Heart left ventricle (tissue), 13 donors: ENCODE data around the gene PYCARD.

Experiments used
- POLR2A ChIP-seq, 2 donors: fragments of 450-650 bp; IDR thresholded peaks; one replicate each; pipeline ENCODE4 v1.6.1; 2017; ENCODE audit warnings: antibody characterized with exemption in 2 of 2, mild to moderate bottlenecking in 2 of 2, moderate library complexity in 2 of 2
- TF ChIP-seq, protein P1 (sequence below), 12 donors: fragments of 200-600 bp; sonication (generic) in 4 of 12; IDR thresholded peaks; one replicate each; pipeline versions ENCODE4 v1.5.0 to v1.8.0; 2018 to 2022; ENCODE audit warnings: antibody characterized with exemption in 12 of 12, mild to moderate bottlenecking in 5 of 12
- donor health status: ischemic (EF 13 %, LVEDD 7.1; RV severe dilation, severe dysfunction).
- donor health status: DM: no; HTN: yes; CAD: no.
- donor health status: DM: no; HTN: no; CAD: no.
- donor health status: ischemic (EF 25% LVEDD 6.9; RV normal size, moderate dysfunction).
- donor health status: ischemic (EF 25% LVEDD 5.7; RV mildly dilated, moderate dysfunction).
- donor health status: ischemic (EF 35%, LVEDD 5.7; RV mildly dilated, moderate dysfunction).
- donor health status: nonischemic (EF 11% LVEDD 7.7; RV severe dilation, severe dysfunction).
- donor health status: DM: yes; HTN: yes; CAD: no.
- donor health status: PGD.
- donor health status: ischemic (EF 29% LVEDD 5.4; RV normal size, mild dysfunction).
- donor health status: nonischemic (EF 23%, LVEDD 6.1; RV moderate dilation, normal function).

DNA sequence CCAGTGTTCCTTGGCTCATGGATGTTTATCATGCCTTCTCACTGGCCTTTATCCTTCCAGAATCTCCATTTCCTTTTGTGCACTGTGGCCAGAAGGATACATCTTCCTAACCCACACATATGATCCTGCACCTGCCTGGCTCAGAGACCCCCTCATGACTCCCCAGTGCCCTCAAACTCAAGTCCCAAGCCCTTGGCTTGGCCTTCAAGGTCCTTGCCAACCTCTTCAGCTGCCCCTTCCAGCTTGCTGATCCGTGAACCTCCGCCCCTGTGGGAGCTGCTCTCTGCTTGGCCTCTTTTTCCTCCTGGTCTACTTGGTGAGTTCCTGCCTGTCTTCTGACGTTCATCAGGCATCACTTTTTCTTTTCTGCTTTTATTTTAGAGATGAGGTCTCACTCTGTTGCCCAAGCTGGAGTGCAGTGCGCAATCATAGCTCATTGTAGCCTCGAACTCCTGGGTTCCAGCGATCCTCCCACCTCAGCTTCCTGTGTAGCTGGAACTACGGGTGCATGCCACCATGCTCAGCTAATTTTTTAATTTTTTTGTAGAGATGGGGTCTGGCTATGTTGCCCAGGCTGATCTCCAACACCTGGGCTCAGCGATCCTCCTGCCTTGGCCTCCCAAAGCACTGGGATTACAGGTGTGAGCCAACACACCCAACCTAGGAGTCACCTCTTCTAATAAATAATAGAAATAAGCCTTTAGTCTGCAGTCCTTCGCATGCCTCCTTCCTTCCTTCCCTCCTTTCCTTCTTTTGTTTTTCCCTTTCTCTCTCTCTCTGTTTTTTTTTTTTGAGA is 2.5 kb upstream of the PYCARD start:
- TF ChIP-seq, protein P1, sequence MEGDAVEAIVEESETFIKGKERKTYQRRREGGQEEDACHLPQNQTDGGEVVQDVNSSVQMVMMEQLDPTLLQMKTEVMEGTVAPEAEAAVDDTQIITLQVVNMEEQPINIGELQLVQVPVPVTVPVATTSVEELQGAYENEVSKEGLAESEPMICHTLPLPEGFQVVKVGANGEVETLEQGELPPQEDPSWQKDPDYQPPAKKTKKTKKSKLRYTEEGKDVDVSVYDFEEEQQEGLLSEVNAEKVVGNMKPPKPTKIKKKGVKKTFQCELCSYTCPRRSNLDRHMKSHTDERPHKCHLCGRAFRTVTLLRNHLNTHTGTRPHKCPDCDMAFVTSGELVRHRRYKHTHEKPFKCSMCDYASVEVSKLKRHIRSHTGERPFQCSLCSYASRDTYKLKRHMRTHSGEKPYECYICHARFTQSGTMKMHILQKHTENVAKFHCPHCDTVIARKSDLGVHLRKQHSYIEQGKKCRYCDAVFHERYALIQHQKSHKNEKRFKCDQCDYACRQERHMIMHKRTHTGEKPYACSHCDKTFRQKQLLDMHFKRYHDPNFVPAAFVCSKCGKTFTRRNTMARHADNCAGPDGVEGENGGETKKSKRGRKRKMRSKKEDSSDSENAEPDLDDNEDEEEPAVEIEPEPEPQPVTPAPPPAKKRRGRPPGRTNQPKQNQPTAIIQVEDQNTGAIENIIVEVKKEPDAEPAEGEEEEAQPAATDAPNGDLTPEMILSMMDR (IDR thresholded peaks at IDR 0.05), result no peak
- TF ChIP-seq POLR2A (IDR thresholded peaks at IDR 0.05), result no peak
